HG03159 (cell line): ENCODE data around the gene ZFP42.
"Not testable (repeated sequence)": the region's sequence is repeated elsewhere in the genome, so short reads cannot be mapped to it uniquely, and the experiment has no call there.

Experiments
- ATAC-seq: cut with Tn5 transposase; IDR thresholded peaks from one replicate; pipeline ENCODE4 v1.9.1; 2021; ENCODE audit warnings: mild to moderate bottlenecking, moderate library complexity; ENCODE audit not compliant: unreplicated experiment

ZFP42 gene

GRCh38 chr4:187995322-187996207 is at the start of gene ZFP42:
Gene ZFP42, plus strand, starts transcription at chr4:187995771. Its CDS starts 7,037 bp downstream, at chr4:188002808.
- no peak for ATAC-seq

- ATAC-seq: no peak
These were observed 34.4 kb upstream of the ZFP42 start for GRCh38 chr4:187961171-187961570.

GRCh38 chr4:187961961-187962360 is 33.6 kb upstream of the ZFP42 start:
- ATAC-seq: no peak

GRCh38 chr4:187962926-187963325 is 32.6 kb upstream of the ZFP42 start:
- ATAC-seq: no peak

- ATAC-seq: no peak
These were observed 29.8 kb upstream of the ZFP42 start for GRCh38 chr4:187965726-187966125.

GRCh38 chr4:187972135-187972534 is 23.4 kb upstream of the ZFP42 start:
- ATAC-seq: no peak

- no peak for ATAC-seq
These were observed 11.8 kb upstream of the ZFP42 start for GRCh38 chr4:187983746-187984145.

- no peak for ATAC-seq
These were observed 2.6 kb upstream of the ZFP42 start for GRCh38 chr4:187992971-187993370.

- no peak for ATAC-seq
These were observed 1.7 kb upstream of the ZFP42 start for GRCh38 chr4:187993827-187994226.

- ATAC-seq: no peak
These were observed 1.1 kb downstream of the ZFP42 start for GRCh38 chr4:187996502-187997177.

- ATAC-seq: not testable (repeated sequence)
These were observed 2.4 kb downstream of the ZFP42 start for GRCh38 chr4:187997991-187998390.

- no peak for ATAC-seq
These were observed 3.9 kb downstream of the ZFP42 start for GRCh38 chr4:187999406-187999932.

- ATAC-seq: no peak
These were observed 6.8 kb downstream of the ZFP42 start for GRCh38 chr4:188002323-188002722.

GRCh38 chr4:188002751-188003150 is 7.2 kb downstream of the ZFP42 start:
- ATAC-seq: no peak

GRCh38 chr4:188005561-188005960 is 10.0 kb downstream of the ZFP42 start:
- no peak for ATAC-seq

- ATAC-seq: no peak
These were observed 10.8 kb downstream of the ZFP42 start for GRCh38 chr4:188006285-188006848.

GRCh38 chr4:188008377-188008776 is 12.8 kb downstream of the ZFP42 start:
- no peak for ATAC-seq

- no peak for ATAC-seq
These were observed 16.9 kb downstream of the ZFP42 start for GRCh38 chr4:188012426-188012945.

GRCh38 chr4:188015025-188015940 is 19.7 kb downstream of the ZFP42 start:
- ATAC-seq: no peak

GRCh38 chr4:188016754-188017153 is 21.2 kb downstream of the ZFP42 start:
- ATAC-seq: no peak
